ENCODE measurements around the gene KCNC1.

DNA sequence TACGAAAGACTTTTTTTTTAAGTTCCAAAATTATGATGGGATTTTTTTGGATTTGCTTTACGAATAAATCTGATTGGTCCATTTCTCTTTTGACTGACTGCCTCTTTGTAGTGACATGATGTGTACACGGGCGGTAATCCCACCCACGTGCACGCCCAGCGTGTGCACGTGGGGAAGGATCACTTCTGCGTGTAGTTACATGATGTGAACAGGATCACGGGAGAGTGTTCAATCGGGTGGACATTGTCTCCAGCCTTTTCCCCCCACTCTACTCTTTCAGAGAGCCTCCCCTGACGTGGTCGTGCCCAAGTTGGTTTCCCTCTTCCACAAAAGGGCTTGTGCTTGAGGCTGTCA lies 43.1 kb downstream of the KCNC1 start:
- no peak for TF ChIP-seq TCF7 (IDR thresholded peaks at IDR 0.05; ENCODE audit: low read depth)
- TF ChIP-seq, protein P1, sequence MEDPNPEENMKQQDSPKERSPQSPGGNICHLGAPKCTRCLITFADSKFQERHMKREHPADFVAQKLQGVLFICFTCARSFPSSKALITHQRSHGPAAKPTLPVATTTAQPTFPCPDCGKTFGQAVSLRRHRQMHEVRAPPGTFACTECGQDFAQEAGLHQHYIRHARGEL (CRISPR knock-in tag; IDR thresholded peaks at IDR 0.05): no peak

Measured in HepG2 (cell line).